GM19240 (cell line): Measurements from ENCODE around the gene ADAMTS6.
"Not testable (repeated sequence)": the region's sequence is repeated elsewhere in the genome, so short reads cannot be mapped to it uniquely, and the experiment has no call there.

ENCODE experiments used
- DNase-seq: peaks from one replicate; pipeline ENCODE4 v3.0.0; 2011; ENCODE audit warnings: low spot score; ENCODE audit not compliant: insufficient read length

The ADAMTS6 gene

DNA sequence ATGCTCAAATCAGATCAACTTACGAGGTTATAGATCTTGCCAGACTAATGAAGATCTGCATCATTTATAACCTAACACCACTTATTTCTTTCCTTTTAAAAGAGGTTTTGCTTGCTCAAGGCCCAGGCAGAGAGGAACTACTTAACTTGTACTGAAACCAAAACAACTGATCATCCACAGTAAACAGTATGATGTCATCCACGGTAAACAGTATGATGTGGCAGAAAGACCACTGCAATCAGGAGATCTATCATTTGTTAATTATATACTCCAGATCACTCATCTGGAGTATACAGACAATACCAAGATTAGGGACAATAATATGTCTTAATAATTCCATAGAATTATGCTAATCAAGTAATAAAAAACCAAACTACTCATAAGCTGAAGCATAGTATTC lies 116.8 kb downstream of the ADAMTS6 start:
- DNase-seq = no peak

DNA sequence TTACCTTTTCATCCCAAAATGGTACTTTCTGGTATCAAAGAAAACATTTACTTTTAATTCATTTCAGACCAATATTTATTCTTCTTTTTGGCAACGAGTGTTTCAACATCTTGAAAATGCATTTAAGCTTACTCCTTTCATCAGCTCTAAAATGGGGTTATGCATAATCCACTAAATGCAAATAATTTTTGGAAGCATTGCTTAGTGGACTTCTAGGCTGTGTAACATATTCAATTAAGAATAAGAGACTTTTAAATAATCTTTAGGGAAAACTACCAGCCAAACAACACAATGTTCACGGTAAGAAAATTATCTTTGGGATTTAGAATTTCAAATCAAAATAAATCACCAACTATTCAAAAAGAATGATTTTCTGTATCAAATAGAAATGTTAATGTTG lies 118.2 kb downstream of the ADAMTS6 start:
- DNase-seq = no peak

DNA sequence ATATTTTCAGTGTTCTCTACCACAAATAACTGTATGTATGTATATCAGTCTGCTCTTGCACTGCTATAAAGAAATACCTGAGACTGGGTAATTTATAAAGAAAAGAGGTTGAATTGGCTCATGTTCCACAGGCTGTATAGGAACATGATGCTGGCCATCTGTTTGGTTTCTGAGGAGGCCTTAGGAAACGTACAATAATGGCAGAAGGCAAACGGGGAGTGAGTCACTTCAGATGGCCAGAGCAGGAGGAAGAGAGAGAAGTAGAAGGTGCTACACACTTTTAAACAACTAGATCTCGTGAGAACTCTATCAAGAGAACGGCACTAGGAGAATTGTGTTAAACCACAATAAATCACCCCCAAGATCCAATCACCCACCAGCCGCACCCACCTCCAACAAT lies 121.7 kb downstream of the ADAMTS6 start:
- no peak for DNase-seq

- no peak for DNase-seq
Measured at GRCh38 chr5:65359569-65359968, 122.2 kb downstream of the ADAMTS6 start.

GRCh38 chr5:65356274-65356673 lies 125.4 kb downstream of the ADAMTS6 start:
- no peak for DNase-seq

- no peak for DNase-seq
Measured at GRCh38 chr5:65355301-65355700, 126.4 kb downstream of the ADAMTS6 start.

- DNase-seq = no peak
Measured at GRCh38 chr5:65341835-65342234, 139.9 kb downstream of the ADAMTS6 start.

GRCh38 chr5:65338606-65339151 lies 143.0 kb downstream of the ADAMTS6 start:
- DNase-seq = no peak

DNA sequence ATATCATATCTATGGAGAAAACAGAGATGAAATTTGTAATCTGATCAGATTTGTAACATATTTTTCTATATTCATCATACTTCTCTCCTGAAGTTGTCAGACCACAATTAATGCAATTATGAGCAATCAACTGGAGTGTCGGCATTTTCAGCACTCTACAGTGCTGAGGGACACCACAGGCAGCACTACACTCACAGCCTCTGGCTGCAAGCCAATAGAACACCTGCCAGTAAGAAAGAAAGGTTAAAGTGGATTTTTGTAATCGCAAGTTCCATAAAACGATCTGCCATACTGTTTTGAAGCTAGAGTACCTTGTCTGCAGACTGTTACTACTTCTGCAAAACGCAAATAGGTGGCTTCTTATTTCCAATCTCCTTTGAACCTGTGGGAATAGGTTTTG lies 147.6 kb downstream of the ADAMTS6 start:
- no peak for DNase-seq

DNA sequence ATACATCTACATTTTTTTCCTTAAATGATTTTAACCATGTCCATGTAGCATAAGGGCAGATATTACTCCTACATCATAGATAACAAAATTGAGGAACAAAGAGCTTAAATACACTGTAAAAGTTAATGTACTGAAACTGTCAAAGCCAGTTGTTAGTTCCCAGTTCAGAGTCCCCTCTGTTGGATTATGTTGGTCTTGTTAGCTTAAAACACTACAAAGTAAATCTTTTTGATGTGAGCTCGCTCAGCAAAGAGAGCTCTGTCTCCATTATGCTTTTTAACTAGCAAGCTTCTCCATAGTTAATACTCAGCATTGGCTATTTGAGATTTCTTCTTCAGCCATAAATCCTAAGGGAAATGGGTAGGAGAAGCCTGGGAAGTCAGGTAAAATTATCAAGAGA lies 149.1 kb downstream of the ADAMTS6 start:
- no peak for DNase-seq

DNA sequence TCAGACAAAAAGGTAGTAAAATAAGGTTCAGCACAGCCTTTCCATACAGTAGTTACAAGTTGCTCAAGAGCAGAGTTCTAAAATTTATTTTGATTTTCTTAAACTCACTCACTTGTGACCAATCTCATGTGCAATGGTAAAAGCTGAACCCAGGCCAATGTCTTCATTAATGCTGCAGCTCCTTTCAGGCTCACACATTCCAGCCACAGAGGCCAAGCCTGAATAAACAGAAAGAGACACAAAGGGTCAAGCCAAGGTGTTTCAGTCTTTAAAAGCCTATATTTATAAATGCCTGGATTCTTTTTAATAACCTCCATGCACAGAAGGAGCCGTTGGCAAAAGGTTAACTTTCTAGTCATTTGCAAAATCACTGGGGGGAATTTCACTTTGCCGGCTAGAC lies 152.5 kb downstream of the ADAMTS6 start:
- no peak for DNase-seq

- no peak for DNase-seq
Measured at GRCh38 chr5:65327582-65327981, 154.1 kb downstream of the ADAMTS6 start.

- no peak for DNase-seq
Measured at GRCh38 chr5:65326922-65327321, 154.8 kb downstream of the ADAMTS6 start.

GRCh38 chr5:65324226-65324625 lies 157.5 kb downstream of the ADAMTS6 start:
- DNase-seq = no peak

DNA sequence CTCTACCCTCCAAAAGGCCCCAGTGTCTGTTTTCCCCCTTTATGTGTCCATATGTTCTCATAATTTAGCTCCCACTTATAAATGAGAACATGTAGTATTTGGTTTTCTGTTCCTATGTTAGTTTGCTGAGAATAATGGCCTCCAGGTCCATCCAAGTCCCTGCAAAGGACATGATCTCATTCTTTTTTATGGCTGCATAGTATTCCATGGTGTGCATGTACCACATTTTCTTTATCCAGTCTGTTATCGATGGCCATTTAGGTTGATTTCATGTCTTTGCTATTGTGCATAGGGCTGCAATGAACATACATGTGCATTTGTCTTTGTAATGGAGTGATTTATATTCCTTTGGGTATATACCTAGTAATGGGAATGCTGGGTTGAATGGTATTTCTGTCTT lies 161.0 kb downstream of the ADAMTS6 start:
- DNase-seq = not testable (repeated sequence)

GRCh38 chr5:65320250-65320649 lies 161.5 kb downstream of the ADAMTS6 start:
- DNase-seq = no peak

DNA sequence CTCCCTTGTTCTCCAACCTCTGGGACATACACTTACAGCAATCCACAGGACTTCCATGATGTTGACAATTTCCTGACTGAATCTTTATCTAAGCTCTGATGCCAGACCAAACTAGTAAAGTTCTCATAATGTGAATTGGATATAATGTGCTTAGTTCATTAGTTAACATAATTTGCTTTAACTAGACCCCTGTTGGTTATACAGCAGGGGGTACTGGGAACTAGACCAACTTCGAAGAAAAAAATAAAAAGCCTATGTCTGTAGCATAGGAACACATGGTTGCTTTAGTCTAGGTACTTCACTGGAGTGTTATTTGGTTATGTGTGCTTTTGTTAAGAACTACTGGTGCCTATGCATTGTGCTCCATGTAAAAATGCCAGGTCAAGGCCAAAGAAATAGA lies 173.8 kb downstream of the ADAMTS6 start:
- no peak for DNase-seq

GRCh38 chr5:65307088-65307487 lies 174.6 kb downstream of the ADAMTS6 start:
- no peak for DNase-seq

GRCh38 chr5:65305913-65306312 lies 175.8 kb downstream of the ADAMTS6 start:
- no peak for DNase-seq

GRCh38 chr5:65299861-65300260 lies 181.9 kb downstream of the ADAMTS6 start:
- DNase-seq = no peak

DNA sequence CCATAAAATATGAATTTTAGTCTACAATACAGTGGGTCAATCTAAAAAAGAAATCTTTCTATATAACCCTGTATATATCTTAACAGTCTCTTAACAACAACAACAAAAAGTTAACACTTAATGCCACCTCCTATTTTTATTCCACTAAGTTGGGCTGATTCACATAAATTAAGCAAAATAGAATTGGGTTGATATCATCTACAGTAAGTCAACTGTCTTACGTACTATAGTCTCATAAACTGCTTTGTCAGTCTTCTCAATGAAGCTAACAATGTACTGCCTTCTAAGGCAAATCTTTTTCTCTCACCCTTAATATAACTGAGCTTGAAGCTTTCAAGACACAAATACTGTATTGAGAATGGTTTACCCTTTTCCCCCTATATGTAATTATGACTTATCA lies 185.7 kb downstream of the ADAMTS6 start:
- DNase-seq = no peak

DNA sequence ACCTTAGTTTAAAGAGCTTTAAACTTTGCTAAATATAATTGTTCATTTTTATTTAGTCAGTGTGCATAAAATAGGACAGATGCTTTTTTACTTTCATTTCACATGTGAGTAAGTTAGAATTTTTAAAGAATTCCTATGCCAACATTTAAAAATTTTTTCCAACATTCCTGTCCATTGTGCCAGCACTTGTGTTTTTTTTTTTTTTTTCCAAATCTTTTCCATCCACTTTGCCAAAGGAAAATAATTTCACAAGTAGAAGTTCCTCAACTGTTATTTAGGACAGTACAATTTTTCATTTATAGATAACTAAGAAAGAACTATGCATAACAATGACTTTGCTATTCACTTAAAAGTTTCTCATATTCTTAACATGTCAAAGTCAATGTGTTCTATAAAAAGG lies 189.5 kb downstream of the ADAMTS6 start:
- no peak for DNase-seq

GRCh38 chr5:65290677-65291076 lies 191.0 kb downstream of the ADAMTS6 start:
- no peak for DNase-seq

- no peak for DNase-seq
Measured at GRCh38 chr5:65288657-65289056, 193.1 kb downstream of the ADAMTS6 start.
